KBM-7 (cell line): ENCODE data around the gene VAC14.
"Not testable (repeated sequence)": the region's sequence is repeated elsewhere in the genome, so short reads cannot be mapped to it uniquely, and the experiment has no call there.

Source experiments
- DNase-seq: peaks from one replicate; pipeline ENCODE4 v3.0.0-alpha.2; 2015
- in situ Hi-C: fragments of 300-500 bp; cut with MboI; formaldehyde crosslinking; loops from 2 replicates; pipeline ENCODE4 v1.14.3; 2020; ENCODE audit warnings: low sequenced_read_pairs, low pct_unique_long_range_greater_than_20kb, mixed read lengths

VAC14 gene

DNA sequence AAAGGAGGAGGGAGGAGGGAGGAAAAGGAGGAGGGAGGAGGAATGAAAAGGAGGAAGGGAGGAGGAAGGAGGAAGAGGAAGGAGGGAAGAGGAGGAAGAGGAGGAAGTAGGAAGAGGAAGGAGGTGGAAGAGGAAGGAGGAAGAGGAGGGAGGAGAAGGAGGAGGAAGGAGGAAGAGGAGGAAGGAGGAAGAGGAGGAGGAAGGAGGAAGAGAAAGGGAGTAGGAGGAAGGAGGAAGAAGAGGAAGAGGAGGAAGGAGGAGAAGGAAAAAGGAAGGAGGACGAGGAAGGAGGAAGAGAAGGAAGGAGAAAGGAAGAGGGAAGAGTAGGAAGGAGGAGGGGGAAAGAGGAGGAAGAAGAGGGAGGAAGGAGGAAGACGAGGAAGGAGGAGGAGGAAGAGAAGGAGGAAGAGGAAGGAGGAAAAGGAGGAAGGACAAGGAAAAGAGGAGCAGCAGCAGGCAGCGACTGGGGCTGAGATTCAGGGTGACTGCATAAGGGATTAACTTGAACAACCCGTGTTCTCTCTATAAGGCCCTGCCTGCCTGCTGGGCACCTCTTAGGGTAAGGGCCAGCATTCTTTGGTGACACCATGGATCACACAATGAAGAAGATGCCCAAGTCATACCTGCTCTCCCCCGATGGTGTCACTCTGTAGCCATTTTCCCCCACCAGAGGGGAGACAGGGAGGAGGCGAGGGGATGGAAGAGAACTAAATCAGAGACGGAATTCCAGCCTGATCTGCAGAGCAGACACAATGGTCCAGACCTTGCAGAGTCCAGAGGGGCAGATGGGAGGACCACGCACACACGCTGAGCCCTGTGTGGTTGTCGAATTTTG lies 156.0 kb downstream of the VAC14 start:
- in situ Hi-C loops = no loop called here
- no peak for DNase-seq

DNA sequence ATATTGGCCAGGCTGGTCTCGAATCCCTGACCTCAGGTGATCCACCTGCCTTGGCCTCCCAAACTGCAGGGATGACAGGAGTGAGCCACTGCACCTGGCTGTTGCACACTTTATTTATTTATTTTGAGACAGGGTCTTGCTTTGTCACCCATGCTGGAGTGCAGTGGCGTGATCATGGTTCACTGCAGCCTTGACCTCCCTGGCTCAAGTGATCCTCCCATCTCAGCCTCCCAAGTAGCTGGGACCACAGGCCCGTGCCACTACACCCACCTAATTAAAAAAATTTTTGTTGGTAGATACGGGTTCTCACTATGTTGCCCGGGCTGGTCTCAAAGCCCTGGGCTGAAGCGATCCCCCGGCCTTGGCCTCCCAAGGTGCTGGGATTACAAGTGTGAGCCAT lies 157.7 kb downstream of the VAC14 start:
- DNase-seq, in situ Hi-C loops: not testable (repeated sequence)

DNA sequence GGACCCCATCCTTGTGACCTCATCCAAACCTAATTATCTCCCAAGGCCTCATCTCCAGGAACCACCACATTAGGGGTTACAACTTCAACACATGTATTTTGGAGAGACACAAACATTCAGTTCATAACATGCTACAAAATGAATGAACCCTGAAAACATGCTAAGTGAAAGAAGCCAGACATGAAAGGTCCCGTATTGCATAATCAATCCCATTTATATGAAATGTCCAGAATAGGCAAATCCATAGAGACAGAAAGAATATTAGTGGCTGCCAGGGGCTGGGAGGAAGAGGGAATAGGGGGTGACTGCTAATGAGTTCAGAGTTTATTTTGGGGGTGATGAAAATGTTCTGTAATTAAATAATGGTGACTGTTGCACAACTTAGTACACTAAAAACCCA lies 158.3 kb downstream of the VAC14 start:
- DNase-seq = no peak
- in situ Hi-C loops = no loop called here

- in situ Hi-C loops = no loop called here
Measured at GRCh38 chr16:70638814-70639792, 161.9 kb downstream of the VAC14 start.

More at GRCh38 chr16:70638814-70639792, 161.9 kb downstream of the VAC14 start:
- DNase-seq = no peak
